ENCODE data around the gene DMD.

Gene DMD

GRCh38 chrX:32851556-32851955 lies 359.8 kb downstream of the DMD start:
- H3K4me3 ChIP-seq (ENCODE audit: low read depth, low read length) = no peak overlapping the region
- DNase-seq (ENCODE audit: low read depth) = no peak
- TF ChIP-seq, protein P1, sequence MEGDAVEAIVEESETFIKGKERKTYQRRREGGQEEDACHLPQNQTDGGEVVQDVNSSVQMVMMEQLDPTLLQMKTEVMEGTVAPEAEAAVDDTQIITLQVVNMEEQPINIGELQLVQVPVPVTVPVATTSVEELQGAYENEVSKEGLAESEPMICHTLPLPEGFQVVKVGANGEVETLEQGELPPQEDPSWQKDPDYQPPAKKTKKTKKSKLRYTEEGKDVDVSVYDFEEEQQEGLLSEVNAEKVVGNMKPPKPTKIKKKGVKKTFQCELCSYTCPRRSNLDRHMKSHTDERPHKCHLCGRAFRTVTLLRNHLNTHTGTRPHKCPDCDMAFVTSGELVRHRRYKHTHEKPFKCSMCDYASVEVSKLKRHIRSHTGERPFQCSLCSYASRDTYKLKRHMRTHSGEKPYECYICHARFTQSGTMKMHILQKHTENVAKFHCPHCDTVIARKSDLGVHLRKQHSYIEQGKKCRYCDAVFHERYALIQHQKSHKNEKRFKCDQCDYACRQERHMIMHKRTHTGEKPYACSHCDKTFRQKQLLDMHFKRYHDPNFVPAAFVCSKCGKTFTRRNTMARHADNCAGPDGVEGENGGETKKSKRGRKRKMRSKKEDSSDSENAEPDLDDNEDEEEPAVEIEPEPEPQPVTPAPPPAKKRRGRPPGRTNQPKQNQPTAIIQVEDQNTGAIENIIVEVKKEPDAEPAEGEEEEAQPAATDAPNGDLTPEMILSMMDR (IDR thresholded peaks at IDR 0.05; ENCODE audit: low read depth, low read length, missing control alignments) = no peak

DNA sequence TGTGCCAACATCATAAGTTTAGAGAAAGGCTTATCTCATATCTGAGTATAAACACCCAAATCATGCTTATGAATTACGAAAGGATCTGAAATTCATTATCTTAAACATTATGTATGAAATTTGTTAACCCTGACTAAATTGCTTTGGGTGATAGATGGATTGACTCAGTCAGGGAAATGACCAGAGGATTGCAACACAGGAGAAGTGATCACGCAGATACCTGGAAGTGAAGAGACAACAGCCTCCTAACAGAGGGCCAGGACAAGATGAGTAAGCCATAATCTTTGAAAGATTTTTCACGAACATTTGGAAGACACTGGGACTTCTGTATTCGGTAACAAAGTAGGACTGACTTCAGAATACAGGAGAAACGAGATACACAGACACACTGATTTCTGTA lies 363.4 kb downstream of the DMD start:
- TF ChIP-seq, protein P1 (IDR thresholded peaks at IDR 0.05; ENCODE audit: low read depth, low read length, missing control alignments) = no peak
- no peak overlapping the region for H3K4me3 ChIP-seq (ENCODE audit: low read depth, low read length)
- DNase-seq (ENCODE audit: low read depth) = no peak

DNA sequence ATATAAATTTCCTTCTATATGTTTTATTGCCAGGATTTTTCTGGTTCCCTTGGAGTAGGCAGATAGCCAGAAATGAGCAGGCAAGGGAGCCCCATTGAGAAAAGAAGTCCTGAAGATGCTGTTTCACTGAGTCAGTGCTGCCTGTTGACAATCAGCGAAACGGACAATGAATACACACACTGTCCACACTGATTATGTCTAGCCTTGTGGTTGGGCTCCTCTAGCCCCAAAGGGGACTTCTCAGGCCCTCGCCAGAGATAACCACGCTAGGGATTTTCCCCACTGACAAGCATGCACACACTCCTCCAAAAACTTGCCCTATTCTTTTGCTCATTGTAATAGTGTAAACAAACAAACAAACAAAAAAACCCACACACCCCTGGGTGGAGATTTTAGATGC lies 369.3 kb downstream of the DMD start:
- TF ChIP-seq, protein P1 (IDR thresholded peaks at IDR 0.05; ENCODE audit: low read depth, low read length, missing control alignments) = no peak
- H3K4me3 ChIP-seq (ENCODE audit: low read depth, low read length) = no peak overlapping the region
- DNase-seq (ENCODE audit: low read depth) = no peak

DNA sequence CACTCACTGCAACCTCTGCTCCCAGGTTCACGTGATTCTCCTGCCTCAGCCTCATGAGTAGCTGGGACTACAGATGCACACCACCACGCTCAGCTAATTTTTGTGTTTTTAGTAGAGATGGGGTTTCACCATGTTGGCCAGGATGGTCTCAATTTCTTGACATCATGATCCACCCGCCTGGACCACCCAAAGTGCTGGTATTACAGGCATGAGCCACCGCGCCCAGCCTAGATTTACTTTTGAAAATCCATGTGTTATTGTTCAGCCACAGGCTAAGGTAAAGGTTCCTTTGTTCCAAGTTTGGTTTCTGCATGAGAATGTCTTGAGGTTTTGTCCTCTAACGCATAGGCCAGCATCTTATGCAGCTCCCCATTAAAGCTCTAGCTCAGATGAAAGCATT lies 371.6 kb downstream of the DMD start:
- TF ChIP-seq, protein P1 (IDR thresholded peaks at IDR 0.05; ENCODE audit: low read depth, low read length, missing control alignments) = no peak
- DNase-seq (ENCODE audit: low read depth) = no peak
- no peak overlapping the region for H3K4me3 ChIP-seq (ENCODE audit: low read depth, low read length)

DNA sequence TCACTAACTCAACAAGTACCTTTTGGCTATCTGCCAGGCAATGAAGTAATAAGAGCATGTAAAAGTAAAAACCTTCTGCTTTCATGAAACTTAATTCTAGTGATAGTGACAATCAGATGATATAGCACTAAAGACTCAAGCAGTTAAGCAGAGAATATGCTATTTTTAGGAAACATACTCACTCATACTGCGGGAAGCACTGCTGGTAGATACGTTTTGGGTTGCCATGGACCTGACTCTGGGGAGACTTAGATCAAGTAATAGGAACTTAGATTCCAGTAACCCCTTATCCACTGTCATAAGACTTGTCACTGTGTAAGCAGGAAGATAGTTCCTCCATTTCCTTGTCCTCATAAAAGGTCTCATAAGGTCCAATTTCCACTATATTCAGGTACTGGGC lies 386.3 kb downstream of the DMD start:
- TF ChIP-seq, protein P1 (IDR thresholded peaks at IDR 0.05; ENCODE audit: low read depth, low read length, missing control alignments) = no peak
- no peak overlapping the region for H3K4me3 ChIP-seq (ENCODE audit: low read depth, low read length)
- DNase-seq (ENCODE audit: low read depth) = no peak

DNA sequence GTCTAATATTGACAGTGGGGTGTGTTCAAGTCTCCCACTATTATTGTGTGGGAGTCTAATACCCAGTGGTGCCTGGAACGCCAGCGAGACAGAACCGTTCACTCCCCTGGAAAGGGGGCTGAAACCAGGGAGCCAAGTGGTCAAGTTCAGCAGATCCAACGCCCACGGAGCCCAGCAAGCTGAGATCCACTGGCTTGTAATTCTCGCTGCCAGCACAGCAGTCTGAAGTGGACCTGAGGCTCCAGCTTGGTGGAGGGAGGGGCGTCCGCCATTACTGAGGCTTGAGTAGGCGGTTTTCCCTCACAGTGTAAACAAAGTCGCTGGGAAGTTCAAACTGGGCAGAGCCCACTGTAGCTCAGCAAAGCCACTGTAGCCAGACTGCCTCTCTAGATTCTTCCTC lies 407.3 kb downstream of the DMD start:
- H3K4me3 ChIP-seq (ENCODE audit: low read depth, low read length) = no peak overlapping the region
- TF ChIP-seq, protein P1 (IDR thresholded peaks at IDR 0.05; ENCODE audit: low read depth, low read length, missing control alignments) = no peak
- no peak for DNase-seq (ENCODE audit: low read depth)

DNA sequence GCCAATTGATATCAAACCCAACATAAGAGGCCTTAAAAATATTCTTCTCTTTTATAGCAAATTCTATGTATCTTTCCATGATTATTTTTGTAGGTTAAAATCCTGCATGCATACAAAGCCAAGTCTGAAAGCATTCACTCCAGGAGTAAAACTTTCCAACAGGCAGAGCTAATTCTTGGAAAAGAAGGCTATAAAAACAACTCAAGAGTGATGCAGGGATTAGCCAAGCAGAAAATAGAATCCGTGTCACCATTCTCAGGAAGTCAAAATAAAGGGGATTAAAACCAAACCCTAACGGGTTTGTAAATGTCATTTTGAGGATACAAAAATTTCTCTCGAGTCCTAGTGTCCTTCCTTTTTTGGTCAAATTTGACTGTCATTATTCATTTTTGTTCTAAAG lies 412.4 kb downstream of the DMD start:
- no peak for DNase-seq (ENCODE audit: low read depth)
- TF ChIP-seq, protein P1 (IDR thresholded peaks at IDR 0.05; ENCODE audit: low read depth, low read length, missing control alignments) = no peak
- no peak overlapping the region for H3K4me3 ChIP-seq (ENCODE audit: low read depth, low read length)

All from GM12864 (cell line).